IMR-90 (cell line): ENCODE measurements around the gene PAQR5. TPM values are rescaled to one million over a fixed set of nuclear protein-coding genes. Genes with fewer than 3 reads are reported as not detected.

Source experiments
- ATAC-seq: fragments of 200-7000 bp; cut with Tn5 transposase; 2 replicates; pipeline ENCODE4 v1.9.1; 2020; ENCODE audit warnings: low read depth, mild to moderate bottlenecking, moderate library complexity
- BruUV-seq: library from RNA; stranded (reverse); fragments of 400-500 nt; replicated peaks from 2 replicates; lab custom pipeline; 2021; lab: Mats Ljungman, UMichigan
- CTCF ChIA-PET: fragments of 300-600 bp; formaldehyde crosslinking; extraction: SDS; loops from one replicate; lab custom pipeline; 2021; ENCODE audit warnings: antibody characterized with exemption; lab: Yijun Ruan, JAX
- POLR2A ChIA-PET: fragments of 300-600 bp; sonication (Branson Sonifier 250); formaldehyde crosslinking; loops from one replicate; lab custom pipeline; 2022; ENCODE audit warnings: antibody characterized with exemption; ENCODE audit not compliant: unreplicated experiment; lab: Charles Lee
- DNase-seq: peaks from one replicate; pipeline ENCODE4 v3.0.0; 2013
- H2AFZ ChIP-seq: replicated peaks from 2 replicates; pipeline ENCODE3; 2013; ENCODE audit warnings: low read length, mild to moderate bottlenecking; ENCODE audit not compliant: poor library complexity
- H2AK5ac ChIP-seq: 2 replicates; pipeline ENCODE4 v1.6.1; 2013; ENCODE audit warnings: low read depth, low read length, inconsistent platforms
- H2AK9ac ChIP-seq: replicated peaks from 2 replicates; pipeline ENCODE3; 2013; ENCODE audit warnings: mild to moderate bottlenecking, low read depth, low read length, moderate library complexity; ENCODE audit not compliant: poor library complexity
- H2BK120ac ChIP-seq: 2 replicates; pipeline ENCODE4 v1.6.1; 2013; ENCODE audit warnings: low read depth, low read length, inconsistent platforms
- H2BK15ac ChIP-seq: 3 replicates; pipeline ENCODE4 v1.6.1; 2013; ENCODE audit warnings: low read depth, low read length, inconsistent platforms
- H2BK20ac ChIP-seq: 2 replicates; pipeline ENCODE4 v1.6.1; 2013; ENCODE audit warnings: low read depth, mild to moderate bottlenecking, inconsistent platforms, low read length, moderate library complexity
- H2BK5ac ChIP-seq: 2 replicates; pipeline ENCODE4 v1.6.1; 2013; ENCODE audit warnings: mild to moderate bottlenecking, low read depth, low read length, inconsistent platforms; ENCODE audit not compliant: poor library complexity, severe bottlenecking
- H3K14ac ChIP-seq: replicated peaks from 2 replicates; pipeline ENCODE4 v1.6.1; 2013; ENCODE audit warnings: low read depth, low read length, inconsistent platforms
- H3K18ac ChIP-seq: 2 replicates; pipeline ENCODE4 v1.6.1; 2013; ENCODE audit warnings: low read depth, low read length, control low read depth
- H3K23ac ChIP-seq: 2 replicates; pipeline ENCODE4 v1.6.1; 2013; ENCODE audit warnings: low read depth, low read length, inconsistent platforms
- H3K27ac ChIP-seq: 2 replicates; pipeline ENCODE4 v1.5.1; 2013; ENCODE audit warnings: mild to moderate bottlenecking, control low read depth, low read length; ENCODE audit not compliant: insufficient read depth
- H3K27me3 ChIP-seq: 2 replicates; pipeline ENCODE4 v1.6.1; 2013; ENCODE audit warnings: low read length; ENCODE audit not compliant: control insufficient read depth, insufficient read depth
- H3K36me3 ChIP-seq: 2 replicates; pipeline ENCODE4 v1.6.1; 2013; ENCODE audit warnings: low read length, mixed read lengths; ENCODE audit not compliant: control insufficient read depth, insufficient read depth
- H3K4ac ChIP-seq: 2 replicates; pipeline ENCODE4 v1.6.1; 2013; ENCODE audit warnings: low read depth, low read length, inconsistent platforms
- H3K4me1 ChIP-seq: 2 replicates; pipeline ENCODE4 v1.6.1; 2013; ENCODE audit warnings: low read length, mixed read lengths; ENCODE audit not compliant: control insufficient read depth, insufficient read depth
- H3K4me2 ChIP-seq: 2 replicates; pipeline ENCODE4 v1.6.1; 2013; ENCODE audit warnings: low read depth, mild to moderate bottlenecking, control low read depth, low read length, moderate library complexity
- H3K4me3 ChIP-seq: 2 replicates; pipeline ENCODE4 v1.5.1; 2013; ENCODE audit warnings: low read depth, mild to moderate bottlenecking, control low read depth, low read length, moderate library complexity; ENCODE audit not compliant: insufficient read depth
- H3K56ac ChIP-seq: 2 replicates; pipeline ENCODE4 v1.6.1; 2013; ENCODE audit warnings: low read length, inconsistent platforms; ENCODE audit not compliant: insufficient read depth; ENCODE audit errors: extremely low read depth
- H3K79me1 ChIP-seq, 2 experiments: 2 replicates each; pipeline ENCODE4 v1.6.1; 2013; ENCODE audit warnings: low read length in 2 of 2, inconsistent platforms in 1 of 2, low read depth in 1 of 2
- H3K9ac ChIP-seq: 2 replicates; pipeline ENCODE4 v1.6.1; 2013; ENCODE audit warnings: low read depth, low read length, control low read depth
- H3K9me1 ChIP-seq: 2 replicates; pipeline ENCODE4 v1.6.1; 2013; ENCODE audit warnings: low read length, inconsistent platforms; ENCODE audit not compliant: insufficient read depth
- H3K9me3 ChIP-seq: 2 replicates; pipeline ENCODE4 v1.6.1; 2013; ENCODE audit warnings: low read length; ENCODE audit not compliant: control insufficient read depth, insufficient read depth
- H4K20me1 ChIP-seq: 2 replicates; pipeline ENCODE4 v1.6.1; 2013; ENCODE audit warnings: low read length, inconsistent platforms; ENCODE audit not compliant: insufficient read depth
- H4K5ac ChIP-seq: 2 replicates; pipeline ENCODE4 v1.6.1; 2013; ENCODE audit warnings: mild to moderate bottlenecking, low read depth, low read length, control low read depth
- H4K8ac ChIP-seq, 2 experiments: 2 replicates each; pipeline ENCODE4 v1.6.1; 2013; ENCODE audit warnings: low read depth in 2 of 2, low read length in 2 of 2, control low read depth in 1 of 2, inconsistent platforms in 1 of 2
- H4K91ac ChIP-seq: 2 replicates; pipeline ENCODE4 v1.6.1; 2013; ENCODE audit warnings: low read depth, low read length, inconsistent platforms; ENCODE audit not compliant: insufficient read depth
- CEBPB ChIP-seq: IDR thresholded peaks from 2 replicates; pipeline ENCODE4 v1.6.1; 2012; ENCODE audit warnings: low read depth, low read length, improper control_type of control experiment
- NFE2L2 ChIP-seq: fragments of 150-350 bp; IDR thresholded peaks from 2 replicates; pipeline ENCODE4 v1.6.1; 2016; ENCODE audit warnings: low read depth, mild to moderate bottlenecking, low read length
- POLR2A ChIP-seq: IDR thresholded peaks from 2 replicates; pipeline ENCODE4 v1.6.1; 2012; ENCODE audit warnings: mild to moderate bottlenecking, low read depth, low read length
- RFX5 ChIP-seq: IDR thresholded peaks from 2 replicates; pipeline ENCODE4 v1.8.0; 2012; ENCODE audit warnings: low read depth, mild to moderate bottlenecking, low read length, moderate library complexity
- WGBS, 2 experiments: methylation state at CpG; one replicate each; pipeline versions ENCODE4 v1.1.5 to v1.1.7; 2013; ENCODE audit warnings: missing lambda C conversion rate in 2 of 2; ENCODE audit not compliant: insufficient read length in 1 of 2; ENCODE audit errors: extremely low coverage in 2 of 2; 5-methylcytosine and 5-hydroxymethylcytosine counted together
- dilution Hi-C: fragments of 300-500 bp; cut with HindIII; formaldehyde crosslinking; loops from one replicate; pipeline ENCODE4 v1.14.3; 2018; ENCODE audit warnings: low sequenced_read_pairs; ENCODE audit not compliant: unreplicated experiment
- in situ Hi-C: fragments of 300-500 bp; cut with MboI; formaldehyde crosslinking; loops from 3 replicates; pipeline ENCODE4 v1.14.3; 2019; ENCODE audit warnings: low sequenced_read_pairs, inconsistent platforms, mixed read lengths
- intact Hi-C: fragments of 100-400 bp; cut with micrococcal nuclease; formaldehyde crosslinking; loops from 2 replicates; pipeline ENCODE4 v1.10.0; 2022
- polyA plus RNA-seq, 3 experiments: library from polyadenylated mRNA; depleted of rRNA; stranded (reverse); fragments of >200 nt; gene quantifications; 2 replicates each; pipeline ENCODE4 v1.2.3, GENCODE V29; 2012; ENCODE audit warnings: low replicate concordance in 1 of 3
- total RNA-seq: library from RNA; depleted of rRNA; stranded (reverse); fragments of >200 nt; gene quantifications from 2 replicates; pipeline ENCODE4 v1.2.3, GENCODE V29; 2012
- TF ChIP-seq, protein P1 (sequence below): fragments of 150-350 bp; IDR thresholded peaks from 2 replicates; pipeline ENCODE4 v1.6.1; 2017; ENCODE audit warnings: mild to moderate bottlenecking, antibody characterized with exemption, low read length, low read depth

Gene PAQR5
- total and polyA plus RNA-seq, 2 of the 4 experiments (the other 2 are of a cell fraction), result 2.3 to 2.7 TPM

DNA sequence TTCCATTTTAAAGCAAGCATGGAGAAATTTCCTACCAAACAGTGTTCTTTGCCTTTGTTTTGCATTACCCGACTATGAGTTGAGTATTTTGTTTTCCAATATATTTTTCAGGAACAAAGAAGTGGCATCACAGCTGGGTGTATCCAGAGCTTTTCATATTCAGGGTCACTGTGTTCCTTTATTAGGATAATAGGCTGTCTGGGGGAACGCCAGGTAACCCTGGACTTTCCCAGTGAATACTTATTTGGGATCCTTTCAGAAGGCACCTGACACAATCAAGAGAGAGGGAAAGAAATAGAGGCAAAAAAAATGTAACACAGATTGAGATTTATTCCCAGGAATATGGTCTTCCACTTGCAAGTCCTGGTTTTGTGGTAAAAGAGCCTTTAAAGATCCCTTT, 44.4 kb downstream of the PAQR5 start:
- POLR2A ChIA-PET, result no interaction called here
- dilution Hi-C loops, result no loop called here
- no peak overlapping the region for H3K14ac ChIP-seq
- CTCF ChIA-PET, result no interaction called here
- H3K27ac ChIP-seq, result no peak overlapping the region
- no peak overlapping the region for H3K18ac ChIP-seq
- H4K5ac ChIP-seq, result no peak overlapping the region
- no peaks in the 10 kb centered on the region for H4K20me1 ChIP-seq
- H3K56ac ChIP-seq, result no peak overlapping the region
- H3K4me1 ChIP-seq, result 0 out of 2 replicates have a peak, but pooled peaks cover 2% of the 10 kb centered on the region
- no peak overlapping the region for H2BK5ac ChIP-seq
- H3K9me1 ChIP-seq, result peaks cover 4% of the 10 kb centered on the region
- H3K36me3 ChIP-seq, result 0 out of 2 replicates have a peak, but pooled peaks cover 1% of the 10 kb centered on the region
- H2AK9ac ChIP-seq, result no peak overlapping the region
- no peak overlapping the region for H2BK15ac ChIP-seq
- no peak overlapping the region for H2AFZ ChIP-seq
- no peak overlapping the region for H2BK120ac ChIP-seq
- intact Hi-C loops, result no loop called here
- no TSS peak for BruUV-seq
- no peak for ATAC-seq
- H3K23ac ChIP-seq, result no peak overlapping the region
- H3K9me3 ChIP-seq, result no peaks in the 10 kb centered on the region
- no peak overlapping the region for H3K4ac ChIP-seq
- H2BK20ac ChIP-seq, result no peak overlapping the region
- no peak overlapping the region for H3K9ac ChIP-seq
- no peak for TF ChIP-seq CEBPB
- TF ChIP-seq, protein P1, sequence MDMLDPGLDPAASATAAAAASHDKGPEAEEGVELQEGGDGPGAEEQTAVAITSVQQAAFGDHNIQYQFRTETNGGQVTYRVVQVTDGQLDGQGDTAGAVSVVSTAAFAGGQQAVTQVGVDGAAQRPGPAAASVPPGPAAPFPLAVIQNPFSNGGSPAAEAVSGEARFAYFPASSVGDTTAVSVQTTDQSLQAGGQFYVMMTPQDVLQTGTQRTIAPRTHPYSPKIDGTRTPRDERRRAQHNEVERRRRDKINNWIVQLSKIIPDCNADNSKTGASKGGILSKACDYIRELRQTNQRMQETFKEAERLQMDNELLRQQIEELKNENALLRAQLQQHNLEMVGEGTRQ, result no peak
- TF ChIP-seq RFX5, result no peak
- no peak for TF ChIP-seq POLR2A
- TF ChIP-seq NFE2L2, result no peak
- H4K91ac ChIP-seq, result no peak overlapping the region
- no peaks in the 10 kb centered on the region for H3K79me1 ChIP-seq
- in situ Hi-C loops, result no loop called here
- no peak overlapping the region for H3K4me3 ChIP-seq
- DNase-seq, result no peak
- H3K4me2 ChIP-seq, result no peak overlapping the region
- H3K27me3 ChIP-seq, result no peaks in the 10 kb centered on the region
- no peak overlapping the region for H2AK5ac ChIP-seq
- no CpG with 5 or more reads among the region's 2 CpGs for WGBS, 2 experiments
- H4K8ac ChIP-seq, result no peak overlapping the region
